NCI-H146 treated with DMSO at 0.1 percent for 48 hours (cell line): ENCODE data around the gene GALNT11.
"Not testable (repeated sequence)": the region's sequence is repeated elsewhere in the genome, so short reads cannot be mapped to it uniquely, and the experiment has no call there.

Source experiments
- DNase-seq: peaks from one replicate; lab custom pipeline; 2025; ENCODE audit not compliant: unreplicated experiment; lab: John Stamatoyannopoulos, UW

The GALNT11 gene

GRCh38 chr7:152027491-152028365 lies 2.3 kb downstream of the GALNT11 start:
- not testable (repeated sequence) for DNase-seq

DNA sequence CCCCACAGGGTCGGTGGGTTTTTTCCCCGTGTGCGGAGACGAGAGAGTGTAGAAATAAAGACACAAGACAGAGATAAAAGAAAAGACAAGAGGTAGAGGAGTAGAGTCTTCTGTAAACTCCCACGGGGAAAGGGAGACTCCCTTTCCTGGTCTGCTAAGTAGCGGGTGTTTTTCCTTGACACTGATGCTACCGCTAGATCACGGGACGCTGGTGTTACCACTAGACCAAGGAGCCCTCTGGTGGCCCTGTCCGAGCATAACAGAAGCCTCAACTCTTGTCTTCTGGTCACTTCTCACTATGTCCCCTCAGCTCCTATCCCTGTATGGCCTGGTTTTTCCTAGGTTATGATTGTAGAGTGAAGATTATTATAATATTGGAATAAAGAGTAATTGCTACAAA lies 4.6 kb downstream of the GALNT11 start:
- not testable (repeated sequence) for DNase-seq

DNA sequence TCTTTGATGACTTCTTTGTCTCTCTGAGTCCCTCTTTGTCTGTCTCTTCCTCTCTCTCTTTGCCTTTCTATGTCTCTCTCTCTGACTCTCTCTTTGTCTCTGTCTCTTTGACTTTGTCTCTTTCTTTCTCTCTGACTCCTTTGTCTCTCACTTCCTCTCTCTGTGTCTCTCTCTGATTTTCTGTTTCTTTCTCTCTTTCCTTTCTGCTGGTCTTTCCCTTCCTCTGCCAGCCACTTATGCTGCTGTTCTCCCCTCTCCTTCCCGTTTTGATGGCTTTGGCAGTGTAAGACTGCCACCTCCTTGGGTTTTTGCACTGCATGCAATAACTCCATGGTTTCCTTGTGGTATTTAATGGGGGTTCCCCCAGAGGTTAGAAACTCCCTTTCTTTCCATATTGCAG lies 5.2 kb downstream of the GALNT11 start:
- not testable (repeated sequence) for DNase-seq

- DNase-seq, result no peak
Observed at GRCh38 chr7:152035817-152036216, 10.3 kb downstream of the GALNT11 start.

DNA sequence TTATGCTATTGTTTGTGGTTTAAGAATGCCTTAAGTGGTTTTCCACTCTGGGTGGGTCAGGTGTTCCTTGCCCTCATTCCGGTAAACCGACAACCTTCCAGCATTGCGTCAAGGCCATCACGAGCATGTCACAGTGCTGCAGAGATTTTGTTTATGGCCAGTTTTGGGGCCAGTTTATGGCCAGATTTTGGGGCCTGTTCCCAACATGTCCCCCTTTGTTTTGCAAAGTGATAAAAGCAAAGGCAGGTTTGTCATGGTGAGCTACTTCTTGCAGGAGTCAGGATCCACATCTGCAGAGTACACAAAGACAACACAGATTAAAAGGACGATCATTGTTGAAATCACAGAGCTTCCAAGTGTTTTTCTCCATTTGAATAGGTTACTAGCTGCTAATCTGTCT lies 12.9 kb downstream of the GALNT11 start:
- not testable (repeated sequence) for DNase-seq

- DNase-seq, result not testable (repeated sequence)
Observed at GRCh38 chr7:152043086-152043485, 17.6 kb downstream of the GALNT11 start.

DNA sequence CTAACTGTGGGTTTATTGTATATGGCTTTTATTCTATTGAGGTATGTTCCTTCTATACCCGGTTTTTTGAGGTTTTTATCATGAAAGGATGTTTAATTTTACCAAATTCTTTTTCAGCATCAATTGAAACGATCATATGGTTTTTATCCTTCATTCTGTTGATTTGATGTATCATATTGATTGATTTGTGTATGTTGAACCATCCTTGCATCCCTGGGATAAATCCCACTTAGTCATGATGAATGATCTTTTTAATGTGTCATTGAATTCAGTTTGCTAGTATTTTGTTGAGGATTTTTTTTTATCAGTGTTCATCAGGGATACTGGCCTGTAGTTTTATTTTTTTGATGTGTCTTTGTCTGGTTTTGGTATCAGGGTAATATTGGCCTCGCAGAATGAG lies 19.4 kb downstream of the GALNT11 start:
- DNase-seq, result not testable (repeated sequence)

DNA sequence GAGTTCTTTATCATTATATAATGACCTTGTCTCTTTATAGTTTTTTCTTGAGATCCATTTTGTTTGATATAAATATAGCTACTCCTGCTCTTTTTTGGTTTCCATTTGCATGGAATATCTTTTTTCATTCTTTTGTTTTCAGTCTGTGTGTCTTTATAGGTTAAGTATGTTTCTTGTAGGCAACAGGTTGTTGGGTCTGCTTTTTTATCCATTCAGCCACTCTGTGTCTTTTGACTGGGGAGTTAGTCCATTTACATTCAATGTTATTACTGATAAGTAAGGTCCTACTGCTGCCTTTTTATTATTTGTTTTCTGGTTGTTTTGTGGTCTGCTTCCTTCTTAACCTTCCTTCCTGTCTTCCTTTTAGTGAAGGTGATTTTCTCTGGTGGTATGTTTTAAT lies 21.1 kb downstream of the GALNT11 start:
- DNase-seq, result no peak

DNA sequence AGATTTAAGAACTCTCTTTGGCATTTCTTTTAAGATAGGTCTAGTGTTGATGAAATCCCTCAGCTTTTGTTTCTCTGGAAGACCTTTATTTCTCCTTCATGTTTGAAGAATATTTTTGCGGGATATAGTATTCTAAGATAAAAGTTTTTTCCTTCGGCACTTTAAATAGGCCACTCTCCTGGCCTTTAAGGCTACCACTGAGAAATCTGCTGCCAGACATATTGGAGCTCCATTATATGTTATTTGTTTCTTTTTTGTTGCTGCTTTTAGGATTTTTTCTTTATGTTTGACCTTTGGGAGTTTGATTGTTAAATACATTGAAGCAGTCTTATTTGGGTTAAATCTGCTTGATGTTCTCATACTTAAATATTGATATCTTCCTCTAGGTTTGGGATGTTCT lies 22.6 kb downstream of the GALNT11 start:
- DNase-seq, result no peak

DNA sequence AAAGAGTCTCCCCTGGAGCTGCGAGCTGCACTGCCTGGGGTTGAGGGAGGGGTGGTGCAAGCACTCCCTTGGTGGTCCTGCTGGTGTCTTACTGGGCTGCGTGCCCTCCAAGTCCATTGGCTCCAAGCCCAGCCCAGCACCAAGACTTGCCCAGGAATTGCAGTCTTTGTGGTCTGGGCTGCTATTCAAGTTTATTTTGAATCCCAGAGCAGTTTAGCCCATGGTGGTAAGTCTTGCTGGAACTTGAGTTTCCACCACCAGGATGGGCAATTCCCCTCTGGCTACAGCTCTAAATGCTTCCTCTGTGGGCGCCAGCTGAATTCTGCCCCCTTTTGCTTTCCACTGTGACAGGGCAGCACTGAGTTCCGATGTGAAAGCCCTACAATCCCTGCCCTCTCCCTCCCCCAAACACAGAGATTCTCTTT lies 25.1 kb downstream of the GALNT11 start:
- no peak for DNase-seq

- no peak for DNase-seq
Observed at GRCh38 chr7:152051968-152052367, 26.5 kb downstream of the GALNT11 start.

GRCh38 chr7:152052771-152053170 lies 27.3 kb downstream of the GALNT11 start:
- DNase-seq, result no peak

DNA sequence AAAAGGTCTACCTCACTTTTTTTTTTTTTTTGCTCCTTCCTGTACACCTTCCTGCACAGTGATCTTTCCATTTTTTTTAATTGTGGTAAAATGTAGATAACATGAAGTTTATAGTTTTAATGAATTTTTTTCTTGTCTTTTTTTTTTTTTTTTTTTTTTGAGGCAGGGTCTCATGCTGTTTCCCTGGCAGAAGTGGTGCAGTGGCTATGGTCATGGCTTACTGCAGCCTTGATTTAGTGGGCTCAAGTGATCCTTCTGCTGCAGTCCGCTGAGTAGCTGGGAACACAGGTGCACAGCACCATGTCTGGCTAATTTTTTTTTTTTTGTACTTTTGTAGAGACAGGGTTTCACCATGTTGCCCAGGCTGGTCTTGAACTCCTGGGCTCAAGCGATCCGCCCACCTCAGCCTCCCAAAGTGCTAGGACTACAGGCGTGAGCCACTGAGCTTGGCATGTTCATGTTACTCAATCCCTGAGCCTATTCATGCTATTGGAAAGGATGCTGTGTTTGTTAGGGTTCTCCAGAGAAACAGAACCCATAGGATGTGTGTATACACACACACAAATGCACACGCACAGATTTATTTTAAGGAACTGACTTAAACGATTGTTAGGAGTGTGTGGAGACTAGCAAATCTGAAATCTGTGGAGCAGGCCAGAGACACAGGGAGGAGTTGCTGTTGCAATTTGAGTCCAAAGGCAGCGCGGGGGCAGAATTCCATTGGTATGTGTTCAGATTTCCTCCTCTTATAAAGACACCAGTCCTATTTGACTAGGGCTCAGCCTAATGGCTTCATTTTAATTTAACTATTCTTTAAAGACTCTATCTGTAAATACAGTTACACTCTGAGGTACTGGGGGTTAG lies 29.1 kb downstream of the GALNT11 start:
- no peak for DNase-seq

DNA sequence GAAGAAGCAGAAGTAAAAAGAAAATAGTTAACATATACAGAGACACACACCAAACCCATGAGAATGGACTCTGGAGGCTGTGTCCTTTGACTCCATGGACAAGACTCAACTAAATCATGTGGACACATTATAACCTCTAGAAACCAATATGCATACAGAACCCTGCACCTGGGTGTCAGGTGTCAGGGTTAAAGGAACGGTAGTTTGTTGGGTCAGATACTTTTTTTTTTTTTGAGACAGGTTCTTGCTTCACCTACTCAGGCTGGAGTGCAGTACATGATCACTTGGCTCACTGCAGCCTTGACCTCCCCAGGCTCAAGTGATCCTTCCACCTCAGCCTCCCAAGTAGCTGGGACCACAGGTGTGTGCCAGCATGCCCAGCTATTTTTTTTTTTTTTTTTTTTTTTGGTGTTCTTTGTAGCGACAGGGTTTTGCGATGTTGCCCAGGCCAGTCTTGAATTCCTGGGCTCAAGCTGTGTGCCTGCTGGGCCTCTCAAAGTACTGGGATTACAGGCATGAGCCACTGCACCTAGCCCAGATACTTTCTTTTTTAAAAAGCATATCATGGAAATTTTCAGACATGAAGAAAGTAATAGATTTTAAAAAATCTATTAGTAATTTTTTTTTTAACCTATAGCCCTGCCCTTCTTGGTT lies 31.3 kb downstream of the GALNT11 start:
- no peak for DNase-seq

DNA sequence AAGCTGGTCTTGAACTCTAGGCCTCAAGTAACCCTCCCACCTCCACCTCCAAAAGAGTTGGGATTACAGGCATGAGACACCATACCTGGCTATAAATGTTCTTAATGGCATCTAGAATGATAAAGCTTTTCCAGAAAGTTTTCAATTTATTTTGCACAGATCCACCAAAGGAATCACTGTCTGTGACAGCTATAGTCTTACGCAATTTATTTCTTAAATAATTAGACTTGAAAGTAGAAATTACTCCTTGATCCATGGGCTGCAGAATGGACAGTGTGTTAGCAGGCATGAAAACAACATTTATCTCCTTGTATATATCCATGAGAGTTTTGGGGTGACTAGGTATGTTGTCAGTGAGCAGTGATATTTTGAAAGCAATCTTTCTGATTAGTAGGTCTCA lies 33.8 kb downstream of the GALNT11 start:
- DNase-seq, result no peak

DNA sequence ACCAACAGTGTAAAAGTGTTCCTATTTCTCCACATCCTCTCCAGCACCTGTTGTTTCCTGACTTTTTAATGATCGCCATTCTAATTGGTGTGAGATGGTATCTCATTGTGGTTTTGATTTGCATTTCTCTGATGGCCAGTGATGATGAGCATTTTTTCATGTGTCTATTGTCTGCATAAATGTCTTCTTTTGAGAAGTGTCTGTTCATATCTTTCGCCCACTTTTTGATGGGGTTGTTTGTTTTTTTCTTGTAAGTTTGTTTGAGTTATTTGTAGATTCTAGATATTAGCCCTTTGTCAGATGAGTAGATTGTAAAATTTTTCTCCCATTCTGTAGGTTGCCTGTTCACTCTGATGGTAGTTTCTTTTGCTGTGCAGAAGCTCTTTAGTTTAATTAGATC lies 35.6 kb downstream of the GALNT11 start:
- not testable (repeated sequence) for DNase-seq

- DNase-seq, result not testable (repeated sequence)
Observed at GRCh38 chr7:152063192-152063591, 37.7 kb downstream of the GALNT11 start.

DNA sequence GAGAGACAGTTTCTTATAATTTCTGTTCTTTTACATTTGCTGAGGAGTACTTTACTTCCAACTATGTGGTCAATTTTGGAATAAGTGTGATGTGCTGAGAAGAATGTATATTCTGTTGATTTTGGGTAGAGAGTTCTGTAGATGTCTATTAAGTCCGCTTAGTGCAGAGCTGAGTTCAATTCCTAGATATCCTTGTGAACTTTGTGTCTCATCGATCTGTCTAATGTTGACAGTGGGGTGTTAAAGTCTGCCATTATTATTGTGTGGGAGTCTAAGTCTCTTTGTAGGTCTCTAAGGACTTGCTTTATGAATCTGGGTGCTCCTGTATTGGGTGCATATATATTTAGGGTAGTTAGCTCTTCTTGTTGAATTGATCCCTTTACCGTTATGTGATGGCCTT lies 38.3 kb downstream of the GALNT11 start:
- not testable (repeated sequence) for DNase-seq

- DNase-seq, result not testable (repeated sequence)
Observed at GRCh38 chr7:152065800-152066344, 40.4 kb downstream of the GALNT11 start.

DNA sequence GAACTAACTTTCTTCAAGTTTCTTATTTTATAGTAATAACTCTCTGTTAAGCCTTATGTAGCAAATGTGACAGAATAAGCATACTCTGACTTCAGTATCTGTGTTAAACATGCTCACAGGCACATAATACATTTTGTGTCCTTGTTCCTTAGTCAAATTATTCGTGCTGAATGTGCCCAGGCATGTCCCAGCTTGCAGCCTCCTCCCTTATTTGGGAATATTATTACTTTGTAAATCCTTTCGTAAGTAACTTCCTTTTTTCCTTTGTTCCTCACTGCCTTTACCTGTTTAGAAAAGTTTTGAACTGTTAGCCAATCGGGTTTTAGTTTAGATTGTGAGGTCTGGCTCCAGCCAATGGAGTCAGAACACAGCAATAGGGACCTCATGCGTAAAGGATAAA lies 46.9 kb downstream of the GALNT11 start:
- DNase-seq, result no peak

- DNase-seq, result no peak
Observed at GRCh38 chr7:152073352-152073751, 47.9 kb downstream of the GALNT11 start.
